Neural cell (in vitro differentiated cells): ENCODE measurements around the gene PHF21A.

Experiments used
- EP300 ChIP-seq: fragments of 450-650 bp; conservative IDR thresholded peaks from 2 replicates; pipeline ENCODE4 v1.6.1; 2014; ENCODE audit warnings: antibody characterized with exemption, mild to moderate bottlenecking, moderate library complexity; ENCODE audit not compliant: poor library complexity, severe bottlenecking
- EZH2 ChIP-seq: fragments of 200-600, 300-800 bp; shearing (Covaris generic), sonication (generic); IDR thresholded peaks from 2 replicates; pipeline ENCODE4 v1.6.1; 2014; ENCODE audit warnings: antibody characterized with exemption, low read length, borderline replicate concordance, mild to moderate bottlenecking; ENCODE audit not compliant: insufficient read depth, poor library complexity, severe bottlenecking
- MXI1 ChIP-seq: fragments of 450-650 bp; conservative IDR thresholded peaks from 2 replicates; pipeline ENCODE4 v1.6.1; 2014; ENCODE audit warnings: antibody characterized with exemption, mild to moderate bottlenecking; ENCODE audit not compliant: poor library complexity, severe bottlenecking
- POLR2AphosphoS5 ChIP-seq: IDR thresholded peaks from 2 replicates; pipeline ENCODE4 v1.6.1; 2012
- RAD21 ChIP-seq: fragments of 450-650 bp; conservative IDR thresholded peaks from 2 replicates; pipeline ENCODE4 v1.6.1; 2014; ENCODE audit warnings: antibody characterized with exemption, mild to moderate bottlenecking, moderate library complexity
- SMC3 ChIP-seq: fragments of 450-650 bp; conservative IDR thresholded peaks from 2 replicates; pipeline ENCODE4 v1.6.1; 2014; ENCODE audit warnings: antibody characterized with exemption, mild to moderate bottlenecking, moderate library complexity; ENCODE audit not compliant: poor library complexity
- TAF1 ChIP-seq: IDR thresholded peaks from 2 replicates; pipeline ENCODE4 v1.6.1; 2012; ENCODE audit warnings: low read depth
- TF ChIP-seq, protein P1 (sequence below): fragments of 450-650 bp; IDR thresholded peaks from 2 replicates; pipeline ENCODE4 v1.5.1; 2014; ENCODE audit warnings: antibody characterized with exemption, mild to moderate bottlenecking, moderate library complexity; ENCODE audit not compliant: poor library complexity, severe bottlenecking
- TF ChIP-seq, protein P2 (sequence below): IDR thresholded peaks from 2 replicates; pipeline ENCODE4 v1.6.1; 2012; ENCODE audit warnings: borderline replicate concordance

DNA sequence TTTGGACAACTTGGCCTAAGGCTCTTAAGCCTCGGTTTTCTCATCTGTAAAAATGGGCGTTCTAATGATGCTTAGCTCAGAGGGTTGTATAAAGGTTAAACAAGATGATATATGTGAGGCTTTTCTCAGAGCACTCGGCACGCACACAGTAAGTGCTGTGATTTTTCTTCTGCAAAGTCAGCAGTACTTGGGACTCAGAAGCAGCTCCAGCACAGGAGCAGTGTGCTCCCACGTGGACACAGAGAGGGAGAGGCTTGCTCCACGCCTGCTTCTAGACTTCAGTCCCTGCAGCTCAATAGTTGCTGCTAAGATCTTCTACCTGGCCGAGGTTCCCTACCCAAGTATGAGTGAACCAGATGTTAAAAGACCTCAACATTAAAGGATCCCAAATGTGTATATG lies 39.9 kb upstream of the PHF21A start:
- TF ChIP-seq EZH2 (no peak), MXI1 (no peak), POLR2AphosphoS5 (no peak), EP300 (no peak), RAD21 (no peak), TAF1 (no peak), SMC3 (no peak)
- TF ChIP-seq, protein P1, sequence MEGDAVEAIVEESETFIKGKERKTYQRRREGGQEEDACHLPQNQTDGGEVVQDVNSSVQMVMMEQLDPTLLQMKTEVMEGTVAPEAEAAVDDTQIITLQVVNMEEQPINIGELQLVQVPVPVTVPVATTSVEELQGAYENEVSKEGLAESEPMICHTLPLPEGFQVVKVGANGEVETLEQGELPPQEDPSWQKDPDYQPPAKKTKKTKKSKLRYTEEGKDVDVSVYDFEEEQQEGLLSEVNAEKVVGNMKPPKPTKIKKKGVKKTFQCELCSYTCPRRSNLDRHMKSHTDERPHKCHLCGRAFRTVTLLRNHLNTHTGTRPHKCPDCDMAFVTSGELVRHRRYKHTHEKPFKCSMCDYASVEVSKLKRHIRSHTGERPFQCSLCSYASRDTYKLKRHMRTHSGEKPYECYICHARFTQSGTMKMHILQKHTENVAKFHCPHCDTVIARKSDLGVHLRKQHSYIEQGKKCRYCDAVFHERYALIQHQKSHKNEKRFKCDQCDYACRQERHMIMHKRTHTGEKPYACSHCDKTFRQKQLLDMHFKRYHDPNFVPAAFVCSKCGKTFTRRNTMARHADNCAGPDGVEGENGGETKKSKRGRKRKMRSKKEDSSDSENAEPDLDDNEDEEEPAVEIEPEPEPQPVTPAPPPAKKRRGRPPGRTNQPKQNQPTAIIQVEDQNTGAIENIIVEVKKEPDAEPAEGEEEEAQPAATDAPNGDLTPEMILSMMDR: no peak
- TF ChIP-seq, protein P2, sequence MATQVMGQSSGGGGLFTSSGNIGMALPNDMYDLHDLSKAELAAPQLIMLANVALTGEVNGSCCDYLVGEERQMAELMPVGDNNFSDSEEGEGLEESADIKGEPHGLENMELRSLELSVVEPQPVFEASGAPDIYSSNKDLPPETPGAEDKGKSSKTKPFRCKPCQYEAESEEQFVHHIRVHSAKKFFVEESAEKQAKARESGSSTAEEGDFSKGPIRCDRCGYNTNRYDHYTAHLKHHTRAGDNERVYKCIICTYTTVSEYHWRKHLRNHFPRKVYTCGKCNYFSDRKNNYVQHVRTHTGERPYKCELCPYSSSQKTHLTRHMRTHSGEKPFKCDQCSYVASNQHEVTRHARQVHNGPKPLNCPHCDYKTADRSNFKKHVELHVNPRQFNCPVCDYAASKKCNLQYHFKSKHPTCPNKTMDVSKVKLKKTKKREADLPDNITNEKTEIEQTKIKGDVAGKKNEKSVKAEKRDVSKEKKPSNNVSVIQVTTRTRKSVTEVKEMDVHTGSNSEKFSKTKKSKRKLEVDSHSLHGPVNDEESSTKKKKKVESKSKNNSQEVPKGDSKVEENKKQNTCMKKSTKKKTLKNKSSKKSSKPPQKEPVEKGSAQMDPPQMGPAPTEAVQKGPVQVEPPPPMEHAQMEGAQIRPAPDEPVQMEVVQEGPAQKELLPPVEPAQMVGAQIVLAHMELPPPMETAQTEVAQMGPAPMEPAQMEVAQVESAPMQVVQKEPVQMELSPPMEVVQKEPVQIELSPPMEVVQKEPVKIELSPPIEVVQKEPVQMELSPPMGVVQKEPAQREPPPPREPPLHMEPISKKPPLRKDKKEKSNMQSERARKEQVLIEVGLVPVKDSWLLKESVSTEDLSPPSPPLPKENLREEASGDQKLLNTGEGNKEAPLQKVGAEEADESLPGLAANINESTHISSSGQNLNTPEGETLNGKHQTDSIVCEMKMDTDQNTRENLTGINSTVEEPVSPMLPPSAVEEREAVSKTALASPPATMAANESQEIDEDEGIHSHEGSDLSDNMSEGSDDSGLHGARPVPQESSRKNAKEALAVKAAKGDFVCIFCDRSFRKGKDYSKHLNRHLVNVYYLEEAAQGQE: no peak
